Fibroblast of skin of back (primary cell): ENCODE data around the gene FASTK. TPM values are rescaled to one million over a fixed set of nuclear protein-coding genes. Genes with fewer than 3 reads are reported as not detected.

Experiments used
- DNase-seq: peaks from one replicate; pipeline ENCODE4 v3.0.0-alpha.2; 2013
- polyA plus RNA-seq, 2 experiments: library from polyadenylated mRNA; unstranded; fragments of 120-200 nt; gene quantifications; one replicate each; pipeline ENCODE4 v1.2.1, GENCODE V29; 2013; ENCODE audit not compliant: insufficient read length in 2 of 2

Gene FASTK
- 69.4 TPM for polyA plus RNA-seq (2013, experiment 1 of 2; ENCODE audit: insufficient read length)
- polyA plus RNA-seq (2013, experiment 2 of 2; ENCODE audit: insufficient read length) = 53.8 TPM

- peak; percentile 94 for DNase-seq
These were observed at the start of gene FASTK for GRCh38 chr7:151080522-151081169. Gene FASTK (minus strand): TSS chr7:151080809. CDS start chr7:151080766, 43 bp downstream.

- no peak for DNase-seq
These were observed 49.5 kb upstream of the FASTK start for GRCh38 chr7:151129960-151130591.

- no peak for DNase-seq
These were observed 48.7 kb upstream of the FASTK start for GRCh38 chr7:151129117-151129959.

GRCh38 chr7:151128716-151129115, 48.1 kb upstream of the FASTK start:
- no peak for DNase-seq

- no peak for DNase-seq
These were observed 47.5 kb upstream of the FASTK start for GRCh38 chr7:151128144-151128543.

GRCh38 chr7:151126491-151127137, 46.0 kb upstream of the FASTK start:
- DNase-seq = no peak

GRCh38 chr7:151125846-151126481, 45.4 kb upstream of the FASTK start:
- DNase-seq = peak; percentile 26

- peak; percentile 29 for DNase-seq
These were observed 44.8 kb upstream of the FASTK start for GRCh38 chr7:151125470-151125845.

GRCh38 chr7:151124899-151125399, 44.3 kb upstream of the FASTK start:
- no peak for DNase-seq

GRCh38 chr7:151124481-151124880, 43.9 kb upstream of the FASTK start:
- no peak for DNase-seq

GRCh38 chr7:151123822-151124464, 43.3 kb upstream of the FASTK start:
- peak; percentile 73 for DNase-seq

- DNase-seq = no peak
These were observed 42.7 kb upstream of the FASTK start for GRCh38 chr7:151123158-151123821.

GRCh38 chr7:151122796-151123157, 42.2 kb upstream of the FASTK start:
- DNase-seq = no peak

- no peak for DNase-seq
These were observed 41.7 kb upstream of the FASTK start for GRCh38 chr7:151122276-151122675.

- no peak for DNase-seq
These were observed 41.0 kb upstream of the FASTK start for GRCh38 chr7:151121380-151122170.

- DNase-seq = no peak
These were observed 40.3 kb upstream of the FASTK start for GRCh38 chr7:151120896-151121295.

- no peak for DNase-seq
These were observed 39.3 kb upstream of the FASTK start for GRCh38 chr7:151119902-151120301.

GRCh38 chr7:151119055-151119415, 38.4 kb upstream of the FASTK start:
- no peak for DNase-seq

- no peak for DNase-seq
These were observed 37.8 kb upstream of the FASTK start for GRCh38 chr7:151118108-151119054.
